T-helper 2 cell treated with Interferon-gamma antibody and Interleukin-4, amounts not matched to agents 100 ng/mL and 5 ng/mL, for 36 hours (primary cell): ENCODE results near the gene PRPS1. TPM values are rescaled to one million over a fixed set of nuclear protein-coding genes. Genes with fewer than 3 reads are reported as not detected.
"Not testable (repeated sequence)": the region's sequence is repeated elsewhere in the genome, so short reads cannot be mapped to it uniquely, and the experiment has no call there.

ENCODE experiments used
- intact Hi-C: fragments of 100-400 bp; cut with micrococcal nuclease; formaldehyde crosslinking; loops from one replicate; pipeline ENCODE4 v1.15.1; 2023
- total RNA-seq: library from RNA; stranded (reverse); gene quantifications from 2 replicates; pipeline ENCODE4 v1.2.3, GENCODE V29; 2022

Gene PRPS1
- 64.6 and 67.7 TPM in 2 replicates for total RNA-seq

DNA sequence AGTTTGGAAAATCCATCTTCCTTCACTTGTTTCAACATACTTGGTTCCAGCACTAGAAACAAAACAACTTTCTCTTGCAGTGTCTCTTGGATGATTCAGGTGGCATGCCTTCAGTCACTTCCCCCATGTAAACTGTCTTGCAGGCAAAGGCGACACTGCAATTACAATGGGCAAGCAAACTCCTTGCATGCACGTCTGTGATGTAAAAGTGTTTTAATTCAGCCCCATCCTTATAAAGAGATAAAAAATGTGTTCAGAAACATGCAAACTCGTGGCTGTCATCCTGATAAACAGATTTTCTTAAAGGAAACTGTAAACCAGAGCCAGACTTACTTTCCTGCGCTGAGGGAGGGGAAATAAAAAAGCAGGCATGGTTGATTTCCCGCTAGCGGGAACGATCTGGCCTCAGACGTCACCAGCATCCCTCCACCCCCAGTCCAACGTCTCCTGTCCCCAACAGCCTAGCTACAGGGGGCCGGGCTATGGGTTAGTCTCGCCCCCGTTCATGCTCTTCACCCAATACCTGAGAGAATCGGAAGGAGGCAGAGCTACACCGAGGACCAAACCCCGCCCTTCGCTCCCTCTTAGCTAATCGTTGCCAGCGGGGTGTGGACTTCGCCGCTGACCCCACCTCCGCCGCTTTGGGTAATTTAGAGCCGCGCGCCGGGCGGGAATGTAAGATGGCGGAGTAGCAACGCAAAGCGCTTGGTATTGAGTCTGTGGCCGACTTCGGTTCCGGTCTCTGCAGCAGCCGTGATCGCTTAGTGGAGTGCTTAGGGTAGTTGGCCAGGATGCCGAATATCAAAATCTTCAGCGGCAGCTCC, at the start of gene PRPS1:
TSS of gene PRPS1 (plus strand) at position 673 of the 824 bp plus-strand sequence. CDS start at position 792, 119 bp downstream.
- intact Hi-C loops: loop anchor here (1.0 to 10.0 kb wide), 9 partner anchors 27 to 510 kb away; partner anchors contain the start of genes ATG4A, DNAAF6, NUP62CL and PSMD10

DNA sequence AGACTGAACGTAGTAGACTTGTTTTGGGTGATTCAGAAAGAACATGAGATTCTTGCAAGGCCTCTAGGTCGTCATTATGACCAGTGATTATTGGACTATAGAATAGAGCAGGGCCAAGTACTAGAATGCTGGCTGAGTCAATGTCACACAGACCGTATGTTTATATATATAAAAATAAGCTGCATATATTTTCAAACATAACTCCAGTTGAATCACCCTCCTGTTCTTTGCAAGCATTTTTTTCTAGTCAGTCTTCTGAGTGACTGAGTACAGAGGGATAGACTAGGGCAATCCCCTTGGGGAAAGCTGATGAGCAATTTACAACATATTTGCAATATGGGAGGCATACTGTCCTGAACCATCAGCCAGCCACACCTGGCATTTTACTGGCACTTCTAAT, 48.4 kb upstream of the PRPS1 start:
- intact Hi-C loops: no loop called here

DNA sequence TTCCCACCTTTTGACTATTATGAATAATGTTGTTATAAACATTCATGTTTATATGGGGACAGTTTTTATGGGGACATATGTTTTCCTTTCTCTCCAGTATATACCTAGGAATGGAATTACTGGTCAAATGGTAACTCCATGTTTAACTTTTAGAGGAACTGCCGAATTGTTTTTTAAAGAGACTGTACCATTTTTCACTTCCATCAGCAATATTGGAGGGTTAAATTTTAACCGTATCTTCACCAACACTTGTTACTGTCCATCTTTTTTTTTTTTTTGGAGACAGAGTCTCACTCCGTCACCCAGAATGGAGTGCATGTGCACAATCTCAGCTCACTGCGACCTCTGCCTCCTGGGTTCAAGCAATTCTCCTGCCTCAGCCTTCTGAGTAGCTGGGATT, 46.4 kb upstream of the PRPS1 start:
- intact Hi-C loops: no loop called here

DNA sequence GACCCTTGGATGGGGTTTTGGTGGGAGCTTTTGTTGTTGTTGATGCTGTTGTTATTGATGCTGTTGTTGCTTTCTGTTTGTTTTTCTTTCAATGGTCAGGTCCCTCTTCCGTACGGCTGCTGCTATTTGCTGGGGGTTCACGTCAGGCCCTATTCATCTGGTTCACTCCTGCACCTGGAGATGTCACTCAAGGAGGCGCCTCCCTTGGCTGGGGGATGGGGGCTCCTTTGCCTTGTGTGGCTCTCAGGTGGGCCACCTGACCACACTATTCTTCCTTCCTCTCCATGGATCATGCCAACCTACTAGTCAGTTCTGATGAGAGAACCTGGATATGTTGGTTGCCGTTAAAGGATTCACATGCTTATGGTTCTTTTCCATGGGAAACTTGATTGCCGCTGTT, 39.1 kb upstream of the PRPS1 start:
- intact Hi-C loops: no loop called here

DNA sequence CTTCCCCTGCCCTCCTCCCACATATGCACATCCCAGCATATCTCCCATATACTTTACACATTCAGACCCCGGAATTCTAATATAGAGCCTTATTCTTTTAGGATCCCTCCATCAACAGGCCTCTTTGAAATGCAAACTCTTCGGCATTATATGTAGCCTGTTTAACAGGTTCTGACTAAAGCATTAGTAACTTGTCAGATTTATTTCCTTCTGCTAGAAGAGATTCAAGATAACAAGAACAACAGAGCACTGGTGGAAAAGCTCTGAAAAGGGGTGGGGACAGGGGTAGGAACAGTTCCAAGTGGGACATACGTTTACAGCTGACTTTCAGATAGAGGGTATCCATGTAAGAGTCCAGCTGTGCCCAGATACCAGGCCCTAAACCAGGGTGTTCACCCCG, 31.7 kb upstream of the PRPS1 start:
- intact Hi-C loops: no loop called here

DNA sequence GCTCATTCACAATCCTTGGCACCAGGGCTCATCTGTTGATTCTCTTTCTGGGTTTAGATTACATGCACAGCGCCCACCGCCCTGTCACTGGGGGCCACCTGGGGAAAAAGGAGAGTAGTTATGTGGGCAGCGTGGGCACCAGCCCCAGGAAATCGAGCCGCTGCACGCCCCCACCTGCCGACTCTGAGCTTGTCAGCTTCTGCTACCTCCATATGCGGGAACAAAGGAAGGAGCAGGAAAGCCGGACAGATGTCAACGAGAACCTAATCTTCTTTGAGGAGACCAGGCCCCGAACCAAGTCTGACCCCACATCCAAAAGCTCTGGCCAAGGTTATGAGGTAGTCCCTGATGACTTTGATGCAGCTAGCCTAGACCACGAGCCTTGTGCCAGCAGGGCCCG, 31.0 kb upstream of the PRPS1 start:
- intact Hi-C loops: no loop called here

DNA sequence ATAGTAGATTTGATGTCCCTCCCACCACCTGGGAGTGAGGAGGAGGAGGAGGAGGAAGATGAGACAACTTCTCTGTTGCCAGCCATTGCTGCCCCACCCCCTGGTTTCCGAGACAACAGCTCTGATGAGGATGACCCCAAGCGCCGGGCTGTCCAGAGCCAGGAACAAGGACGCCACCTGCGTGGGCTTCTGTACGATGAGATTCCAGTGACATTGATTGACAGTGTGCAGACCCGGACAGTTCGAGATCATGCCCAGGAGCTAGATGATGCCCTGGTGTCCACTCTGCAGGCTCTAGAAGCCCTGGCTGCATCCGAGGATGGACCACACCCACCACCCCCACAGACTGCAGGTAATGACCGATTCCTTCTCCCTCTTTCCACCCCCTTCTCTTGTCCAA, 30.5 kb upstream of the PRPS1 start:
- intact Hi-C loops: no loop called here

DNA sequence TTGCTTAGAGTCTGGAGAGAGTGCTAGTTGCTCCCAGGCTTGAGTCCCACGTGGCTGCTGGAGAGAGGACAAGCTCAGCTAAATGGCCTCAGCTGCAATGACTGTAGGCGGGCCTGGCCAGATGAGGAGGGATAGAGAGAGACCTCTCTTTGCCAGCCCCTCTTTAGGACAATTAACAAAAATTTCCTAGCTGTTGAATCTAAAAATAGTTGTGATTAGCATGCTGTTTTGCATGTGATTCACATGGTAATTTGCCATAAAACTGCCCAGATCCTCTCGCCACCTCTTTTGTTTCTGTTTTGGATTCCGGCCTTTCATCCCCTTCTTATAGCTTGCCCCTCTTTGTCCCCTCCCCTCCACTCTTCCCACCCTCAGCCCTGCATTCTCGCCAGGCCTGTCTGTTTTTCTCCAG, 28.9 kb upstream of the PRPS1 start:
- intact Hi-C loops: no loop called here

DNA sequence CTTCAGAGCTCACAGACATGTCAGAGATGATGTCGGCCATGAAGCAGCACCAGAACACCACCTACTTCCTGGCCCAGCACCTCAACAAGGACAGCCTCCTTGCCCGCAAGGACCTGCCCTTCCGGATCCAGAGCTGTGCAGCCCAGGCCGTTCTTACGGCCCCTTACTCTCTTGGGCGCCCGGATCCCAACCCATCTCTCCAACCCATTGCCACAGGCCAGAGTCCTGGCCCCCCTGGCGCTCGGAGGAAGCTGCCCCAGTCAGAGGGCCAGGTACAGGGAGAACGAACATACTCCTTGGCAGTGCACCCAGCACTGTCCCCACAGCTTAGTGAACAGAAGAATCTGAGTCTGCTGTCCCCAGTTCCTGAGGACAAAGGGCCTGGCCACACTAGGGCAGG, 27.9 kb upstream of the PRPS1 start:
- intact Hi-C loops: no loop called here

DNA sequence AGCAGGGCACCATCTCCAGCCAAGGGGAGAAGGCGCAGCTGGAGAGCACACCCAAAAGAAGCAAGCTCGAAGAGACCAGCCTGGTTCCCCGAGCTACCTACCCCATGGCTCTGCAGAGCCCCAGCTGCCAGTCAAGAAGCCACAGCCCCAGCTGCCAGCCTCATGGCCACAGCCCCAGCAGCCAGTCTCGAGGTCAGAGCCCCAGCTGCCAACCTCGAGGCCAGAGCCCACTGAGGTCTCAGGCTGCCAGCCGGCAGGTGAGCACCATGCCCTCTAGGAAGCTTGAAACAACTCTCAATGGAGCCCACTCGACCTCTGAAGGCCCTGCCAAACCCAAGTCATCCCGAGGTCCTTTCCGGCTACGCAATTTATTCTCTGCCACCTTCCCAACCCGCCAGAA, 27.0 kb upstream of the PRPS1 start:
- intact Hi-C loops: no loop called here

DNA sequence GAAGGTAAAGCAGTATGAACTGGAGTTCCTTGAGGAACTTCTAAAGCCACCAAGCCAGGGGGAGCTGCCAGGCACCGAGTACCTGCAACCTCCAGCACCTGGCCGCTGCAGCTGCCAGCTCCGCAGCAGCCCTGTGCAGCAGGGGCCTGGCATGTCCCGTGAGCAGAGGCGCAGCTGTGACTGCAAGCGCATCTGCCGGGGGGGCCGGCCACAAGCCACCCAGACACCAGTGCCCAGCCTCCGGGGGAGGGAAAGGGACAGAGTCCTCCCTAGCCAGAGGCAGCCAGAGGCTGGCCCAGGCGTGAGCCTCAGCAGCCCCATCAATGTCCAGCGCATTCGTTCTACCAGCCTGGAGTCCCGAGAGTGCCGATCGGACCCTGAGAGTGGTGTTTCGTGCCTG, 26.6 kb upstream of the PRPS1 start:
- intact Hi-C loops: no loop called here

DNA sequence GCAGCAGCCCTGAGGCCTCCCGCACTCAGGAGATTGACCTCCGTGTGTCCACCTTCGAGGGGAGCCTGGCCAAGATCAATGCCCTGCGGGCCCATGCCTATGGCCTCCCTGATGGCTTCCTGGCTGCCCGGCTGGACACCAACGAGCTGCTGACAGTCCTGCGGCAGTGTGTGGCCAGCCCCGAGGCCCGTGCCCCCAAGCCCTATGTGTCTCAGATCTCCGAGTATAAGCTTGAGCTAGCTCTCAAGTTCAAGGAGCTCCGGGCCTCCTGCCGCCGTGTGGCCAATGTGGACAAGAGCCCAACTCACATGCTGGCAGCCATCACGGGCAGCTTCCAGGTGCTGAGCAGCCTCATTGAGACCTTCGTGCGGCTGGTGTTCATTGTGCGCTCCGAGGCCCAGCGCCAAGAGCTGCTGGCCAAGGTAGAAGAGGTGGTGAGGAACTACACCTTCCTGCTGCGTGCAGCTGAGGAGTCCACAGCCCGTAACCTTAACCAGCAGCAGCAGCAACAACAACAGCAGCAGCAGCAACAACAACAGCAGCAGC, 25.5 kb upstream of the PRPS1 start:
- intact Hi-C loops: no loop called here

DNA sequence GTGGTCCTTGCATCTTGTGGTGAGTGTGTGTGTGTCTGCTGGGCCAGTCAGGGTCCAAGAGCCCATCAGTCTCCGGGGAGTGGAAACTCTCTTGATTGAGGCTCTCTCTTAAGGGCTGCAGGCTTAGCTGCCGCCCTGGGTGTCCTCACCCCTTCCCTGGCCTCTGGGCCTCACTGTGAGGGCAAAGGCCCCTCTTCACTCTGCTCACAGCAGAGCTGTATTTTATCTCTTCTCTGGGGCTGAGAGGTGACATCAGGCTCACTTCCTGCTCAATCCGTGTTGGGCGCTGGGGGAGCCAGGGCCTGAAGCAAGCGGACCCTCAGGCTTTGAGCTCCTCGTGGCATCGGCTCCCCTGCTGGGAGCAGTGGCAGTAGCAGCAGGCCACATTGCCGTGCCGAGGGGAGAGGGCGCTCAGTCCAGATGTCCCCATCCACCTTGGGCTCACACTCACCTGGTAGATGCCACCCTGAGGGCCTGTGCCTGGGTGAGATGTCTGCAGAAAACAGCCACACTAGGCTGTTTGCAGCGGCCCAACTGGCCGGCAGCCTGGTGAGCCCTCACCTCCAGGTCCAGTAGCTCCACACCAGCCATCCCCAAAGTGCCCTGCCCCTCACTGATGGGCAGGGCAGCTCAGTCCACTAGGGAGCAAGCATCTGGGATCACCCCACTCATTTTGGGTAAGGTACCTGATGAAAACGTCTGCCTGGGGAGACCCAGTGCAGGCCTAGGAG, 24.7 kb upstream of the PRPS1 start:
- intact Hi-C loops: no loop called here

DNA sequence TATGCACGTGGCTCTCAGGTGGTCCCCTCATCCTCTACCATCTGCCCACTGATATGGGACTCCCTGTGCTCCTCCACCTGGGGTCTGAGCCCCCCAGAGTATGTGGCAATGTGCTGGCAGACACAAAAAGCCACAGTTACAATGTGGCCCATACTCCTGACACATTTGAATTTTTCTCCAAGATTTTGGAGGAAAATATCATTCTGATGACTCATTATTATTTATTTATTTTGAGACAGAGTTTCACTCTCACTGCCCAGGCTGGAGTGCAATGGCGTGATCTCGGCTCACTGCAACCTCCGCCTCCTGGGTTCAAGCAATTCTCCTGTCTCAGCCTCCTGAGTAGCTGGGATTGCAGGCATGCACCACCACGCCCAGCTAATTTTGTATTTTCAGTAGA, 19.2 kb upstream of the PRPS1 start:
- intact Hi-C loops: not testable (repeated sequence)

DNA sequence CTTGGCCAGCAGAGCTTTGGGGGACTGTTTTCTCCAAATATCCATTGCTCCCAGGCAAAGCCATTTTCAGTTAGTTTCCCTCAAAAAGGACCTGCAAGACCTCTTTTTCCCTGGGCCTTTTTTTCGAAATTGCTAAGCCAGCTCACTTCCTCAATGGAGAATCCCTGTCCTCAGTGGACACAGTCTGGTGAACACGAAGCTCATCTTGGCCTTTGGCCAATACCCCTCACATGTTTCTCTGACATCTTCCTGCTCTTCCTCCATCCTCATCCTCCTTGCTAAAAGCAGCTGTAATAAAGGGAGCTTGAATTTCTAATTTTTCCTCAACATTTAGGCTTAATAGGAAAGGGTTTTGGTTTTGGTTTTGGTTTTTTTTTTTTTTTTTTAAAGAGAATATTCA, 17.6 kb upstream of the PRPS1 start:
- intact Hi-C loops: no loop called here

DNA sequence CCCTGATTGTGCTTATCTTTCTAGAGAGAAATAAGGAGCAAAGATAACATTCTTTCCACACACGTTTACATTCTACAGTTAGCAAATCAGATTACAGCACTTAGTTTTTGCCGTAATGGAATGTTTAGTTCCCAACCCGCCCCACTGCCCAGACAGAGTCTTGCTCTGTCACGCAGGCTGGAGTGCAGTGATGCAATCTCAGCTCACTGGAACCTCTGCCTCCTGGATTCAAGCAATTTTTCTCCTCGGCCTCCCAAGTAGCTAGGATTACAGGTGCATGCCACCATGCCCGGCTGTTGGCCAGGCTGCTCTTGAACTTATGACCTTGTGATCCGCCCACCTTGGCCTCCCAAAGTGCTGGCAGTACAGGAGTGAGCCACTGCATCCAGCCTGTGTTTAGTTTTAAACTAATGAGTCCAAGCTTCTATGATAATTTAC, 8.4 kb upstream of the PRPS1 start:
- intact Hi-C loops: loop anchor here (10.0 kb wide), 1 partner anchor 415 kb away; the partner anchor contains the start of genes DNAAF6 and NUP62CL

DNA sequence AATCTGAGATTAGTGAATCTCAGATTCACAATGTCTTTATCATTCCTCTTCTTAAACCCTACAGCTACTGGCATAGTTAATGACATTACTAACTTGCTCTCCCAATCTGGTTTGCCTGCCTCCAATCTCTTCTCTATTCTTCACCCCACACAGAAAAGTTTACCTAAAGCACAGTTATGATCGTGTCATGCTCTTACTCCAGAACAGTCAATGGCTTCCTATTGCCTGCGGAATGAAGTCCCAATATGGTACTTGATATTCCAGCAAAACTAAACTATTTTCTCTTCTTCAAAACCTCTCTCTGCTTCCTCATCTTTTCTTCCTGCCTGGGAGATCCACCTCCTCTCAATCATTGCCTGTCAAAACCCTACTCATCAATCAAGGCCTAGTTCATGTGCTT, 3.4 kb upstream of the PRPS1 start:
- intact Hi-C loops: loop anchor here (10.0 kb wide), 1 partner anchor 420 kb away; the partner anchor contains the start of genes DNAAF6 and NUP62CL

DNA sequence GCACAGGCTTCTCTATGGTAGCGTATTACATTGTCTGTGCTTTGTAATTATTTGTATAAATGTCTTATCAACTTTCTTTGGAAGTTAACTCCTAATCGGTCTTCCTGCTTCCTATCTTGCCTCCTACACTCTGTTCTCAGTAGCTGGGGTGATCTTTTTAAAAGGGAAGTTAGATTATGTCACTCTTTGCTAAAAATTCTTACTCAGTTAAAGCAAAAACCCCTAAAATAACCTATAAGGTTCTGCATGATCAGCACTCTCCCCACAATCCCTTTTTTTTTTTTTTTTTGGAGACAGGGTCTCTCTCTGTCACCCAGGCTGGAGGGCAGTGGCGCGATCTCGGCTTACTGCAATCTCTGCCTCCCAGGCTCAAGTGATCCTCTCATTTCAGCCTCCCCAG, 2.6 kb upstream of the PRPS1 start:
- intact Hi-C loops: loop anchor here (10.0 kb wide), 1 partner anchor 421 kb away; the partner anchor contains the start of genes DNAAF6 and NUP62CL

DNA sequence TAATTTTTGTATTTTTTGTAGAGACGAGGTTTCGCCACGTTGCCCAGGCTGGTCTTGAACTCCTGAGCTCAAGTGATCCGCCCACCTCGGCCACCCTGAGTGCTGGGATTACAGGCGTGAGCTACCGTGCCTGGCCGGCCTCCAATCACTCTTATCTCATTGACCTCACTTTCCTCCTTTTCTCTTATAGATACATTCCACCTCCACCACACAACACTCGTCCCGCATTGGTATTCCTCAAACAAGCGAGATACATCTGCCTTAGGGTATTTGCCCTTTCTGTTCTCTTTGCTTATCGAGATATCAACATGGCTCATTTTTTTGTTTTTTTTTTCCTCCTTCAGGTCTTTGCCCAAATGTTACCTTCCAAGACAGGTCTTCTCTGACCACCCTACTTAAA, 1.8 kb upstream of the PRPS1 start:
- intact Hi-C loops: loop anchor here (10.0 kb wide), 1 partner anchor 422 kb away; the partner anchor contains the start of genes DNAAF6 and NUP62CL

DNA sequence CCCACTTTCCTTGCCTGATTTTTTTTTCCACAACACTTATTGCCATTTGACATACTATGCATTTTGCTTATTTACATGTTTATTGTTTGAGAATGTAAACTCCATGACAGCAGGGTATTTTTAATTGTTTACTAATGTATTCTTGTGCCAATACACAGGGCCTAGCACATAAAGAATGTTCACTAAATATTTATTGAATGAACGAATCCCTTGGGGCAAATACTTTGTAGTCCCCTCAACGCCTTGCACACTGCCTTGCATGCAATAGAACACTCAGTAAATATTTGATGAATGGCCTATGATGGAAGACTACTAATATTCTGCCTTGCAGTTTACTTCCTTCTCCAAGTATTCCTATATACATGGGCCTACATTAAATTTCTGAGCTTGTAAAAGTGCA, 1.4 kb upstream of the PRPS1 start:
- intact Hi-C loops: loop anchor here (10.0 kb wide), 1 partner anchor 422 kb away; the partner anchor contains the start of genes DNAAF6 and NUP62CL

DNA sequence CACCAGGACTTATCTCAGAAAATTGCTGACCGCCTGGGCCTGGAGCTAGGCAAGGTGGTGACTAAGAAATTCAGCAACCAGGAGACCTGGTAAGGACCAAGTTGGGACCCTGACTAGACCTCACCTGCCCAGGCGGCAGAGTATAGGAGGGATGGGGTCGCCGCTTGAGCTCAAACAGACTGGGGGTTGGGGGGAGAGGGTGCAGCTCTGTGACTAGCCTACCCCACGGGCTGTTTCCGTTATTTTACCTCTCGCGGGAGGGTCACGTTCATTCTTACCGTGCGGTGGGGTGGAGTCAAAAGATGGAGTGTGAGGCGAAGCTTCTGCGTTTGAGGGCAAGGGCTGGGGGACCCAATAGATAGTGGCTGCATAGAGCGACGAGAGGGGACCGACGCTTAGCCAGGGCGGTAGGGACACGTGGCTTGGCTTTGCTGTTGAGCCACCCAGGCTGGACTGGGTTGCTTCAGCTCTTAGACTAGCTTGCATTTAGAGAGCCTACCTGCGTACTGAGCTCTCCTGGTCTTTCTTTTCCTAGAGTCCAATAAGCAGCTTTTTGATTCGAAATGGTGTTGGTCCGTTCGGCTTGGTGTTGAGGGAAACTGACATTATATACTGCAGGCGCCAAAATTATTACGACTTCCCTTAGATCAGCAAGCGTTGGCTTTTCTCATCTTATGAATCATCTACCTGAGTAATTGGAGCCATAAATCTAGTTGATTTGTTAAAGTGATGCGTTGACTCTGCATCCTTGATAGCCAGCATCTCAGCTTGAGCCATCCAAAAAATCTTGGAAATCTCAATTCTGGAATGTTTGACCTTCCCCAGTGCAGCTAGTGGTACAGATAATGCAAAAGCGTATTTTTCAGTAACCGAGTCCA, 591 bp downstream of the PRPS1 start:
- intact Hi-C loops: loop anchor here (1.0 to 10.0 kb wide), 9 partner anchors 26 to 511 kb away; partner anchors contain the start of genes ATG4A, DNAAF6, NUP62CL and PSMD10
